ENCODE measurements around the gene SCN9A.
A peak's percentile ranks its signal among the peaks of the same experiment; 100 is the strongest.

SCN9A gene

GRCh38 chr2:166385313-166385712 is 9.6 kb upstream of the SCN9A start (continued):
- TF ChIP-seq ZBTB11 (tag by site-specific recombination; conservative IDR thresholded peaks at IDR 0.05; ENCODE audit: low read depth) (no peak), ZNF704 (tag by site-specific recombination; IDR thresholded peaks at IDR 0.05) (no peak), ZNF423 (tag by site-specific recombination; IDR thresholded peaks at IDR 0.05) (no peak)

DNA sequence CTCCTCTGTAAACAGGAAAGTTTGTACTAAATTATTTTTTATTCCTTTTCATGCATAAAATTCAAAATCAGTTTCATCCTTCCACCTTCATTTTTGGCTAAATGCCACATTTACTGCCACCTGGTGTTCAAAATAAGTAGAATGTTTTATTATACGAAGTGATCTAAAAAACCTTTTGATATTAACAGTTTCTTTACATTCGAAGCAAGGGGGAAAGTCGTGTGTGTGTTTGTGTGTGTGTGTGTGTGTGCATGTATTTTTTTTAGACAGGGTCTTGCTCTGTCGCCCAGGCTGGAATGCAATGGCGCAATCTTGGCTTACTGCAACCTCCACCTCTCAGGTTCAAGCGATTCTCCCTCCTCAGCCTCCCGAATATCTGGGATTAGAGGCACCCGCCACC is 9.0 kb upstream of the SCN9A start:
- no peak overlapping the region for H3K4me3 ChIP-seq (ENCODE audit: low read depth, low read length)

GRCh38 chr2:166382448-166382847 is 6.7 kb upstream of the SCN9A start:
- no peaks in the 10 kb centered on the region for H3K36me3 ChIP-seq (ENCODE audit: control insufficient read depth in 2 of 2, insufficient read depth in 1 of 2, low read length in 2 of 2)
- ChIA-PET CTCF (interaction anchor here (1.5 kb wide), 2 partner anchors 21 to 22 kb away, joined by 3 to 10 read pairs; no protein-coding TSS in a partner anchor), POLR2A (no interaction called here)
- H3K9me3 ChIP-seq (ENCODE audit: control insufficient read depth, insufficient read depth, low read depth, low read length) = no peaks in the 10 kb centered on the region
- H3K4me1 ChIP-seq (ENCODE audit: control insufficient read depth, insufficient read depth, low read length) = no peaks in the 10 kb centered on the region
- H3K27ac ChIP-seq (ENCODE audit: extremely low read depth, low read depth, low read length) = no peak overlapping the region
- TF ChIP-seq ZNF140 (tag by site-specific recombination; IDR thresholded peaks at IDR 0.05) = no peak
- TF ChIP-seq ZIC2 (tag by site-specific recombination; IDR thresholded peaks at IDR 0.05) = peak; percentile 61; the same call in 1 of the 2 replicates
- no peak for TF ChIP-seq ZSCAN30 (tag by site-specific recombination; IDR thresholded peaks at IDR 0.05)
- no peak overlapping the region for H3K4me3 ChIP-seq (ENCODE audit: low read depth, low read length)

More for the DNA sequence above, 9.0 kb upstream of the SCN9A start:
- Histone ChIP-seq H3K27ac (ENCODE audit: extremely low read depth, low read depth, low read length) (no peak overlapping the region), H3K36me3 (ENCODE audit: control insufficient read depth in 2 of 2, insufficient read depth in 1 of 2, low read length in 2 of 2) (no peaks in the 10 kb centered on the region), H3K4me1 (ENCODE audit: control insufficient read depth, insufficient read depth, low read length) (no peaks in the 10 kb centered on the region), H3K9me3 (ENCODE audit: control insufficient read depth, insufficient read depth, low read depth, low read length) (no peaks in the 10 kb centered on the region)
- TF ChIP-seq ZNF292 (tag by site-specific recombination; IDR thresholded peaks at IDR 0.05; ENCODE audit: borderline replicate concordance, low read depth) = no peak
- TF ChIP-seq ZNF654 (tag by site-specific recombination; IDR thresholded peaks at IDR 0.05; ENCODE audit: low read depth) = peak; percentile 25
- TF ChIP-seq ZNF138 (tag by site-specific recombination; IDR thresholded peaks at IDR 0.05; ENCODE audit: borderline replicate concordance) = no peak
- TF ChIP-seq ZNF544 (tag by site-specific recombination; IDR thresholded peaks at IDR 0.05) = no peak
- TF ChIP-seq ZNF701 (tag by site-specific recombination; IDR thresholded peaks at IDR 0.05) = no peak
- peak; percentile 38; the same call in 1 of the 2 replicates for TF ChIP-seq ZNF660 (tag by site-specific recombination; IDR thresholded peaks at IDR 0.05)
- TF ChIP-seq, protein P1, sequence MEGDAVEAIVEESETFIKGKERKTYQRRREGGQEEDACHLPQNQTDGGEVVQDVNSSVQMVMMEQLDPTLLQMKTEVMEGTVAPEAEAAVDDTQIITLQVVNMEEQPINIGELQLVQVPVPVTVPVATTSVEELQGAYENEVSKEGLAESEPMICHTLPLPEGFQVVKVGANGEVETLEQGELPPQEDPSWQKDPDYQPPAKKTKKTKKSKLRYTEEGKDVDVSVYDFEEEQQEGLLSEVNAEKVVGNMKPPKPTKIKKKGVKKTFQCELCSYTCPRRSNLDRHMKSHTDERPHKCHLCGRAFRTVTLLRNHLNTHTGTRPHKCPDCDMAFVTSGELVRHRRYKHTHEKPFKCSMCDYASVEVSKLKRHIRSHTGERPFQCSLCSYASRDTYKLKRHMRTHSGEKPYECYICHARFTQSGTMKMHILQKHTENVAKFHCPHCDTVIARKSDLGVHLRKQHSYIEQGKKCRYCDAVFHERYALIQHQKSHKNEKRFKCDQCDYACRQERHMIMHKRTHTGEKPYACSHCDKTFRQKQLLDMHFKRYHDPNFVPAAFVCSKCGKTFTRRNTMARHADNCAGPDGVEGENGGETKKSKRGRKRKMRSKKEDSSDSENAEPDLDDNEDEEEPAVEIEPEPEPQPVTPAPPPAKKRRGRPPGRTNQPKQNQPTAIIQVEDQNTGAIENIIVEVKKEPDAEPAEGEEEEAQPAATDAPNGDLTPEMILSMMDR (tag by site-specific recombination; IDR thresholded peaks at IDR 0.05) = peak; percentile 36; the same call in 1 of the 2 replicates
- ChIA-PET CTCF (interaction anchor here (0.6 to 2.6 kb wide), 18 partner anchors 8 to 384 kb away, joined by 3 to 21 read pairs (median 4); partner anchors contain the start of gene SCN9A), POLR2A (interaction anchor here (1.6 kb wide), 1 partner anchor 9 kb away, joined by 8 read pairs; the partner anchor contains the start of gene SCN9A)

GRCh38 chr2:166380615-166381014 is 4.9 kb upstream of the SCN9A start:
- H3K36me3 ChIP-seq (ENCODE audit: control insufficient read depth in 2 of 2, insufficient read depth in 1 of 2, low read length in 2 of 2) = no peaks in the 10 kb centered on the region
- TF ChIP-seq ZNF274 (IDR thresholded peaks at IDR 0.05; ENCODE audit: low read length) (no peak), ZNF274 (tag by site-specific recombination; IDR thresholded peaks at IDR 0.05; ENCODE audit: borderline replicate concordance) (no peak)
- no peaks in the 10 kb centered on the region for H3K4me1 ChIP-seq (ENCODE audit: control insufficient read depth, insufficient read depth, low read length)
- H3K4me3 ChIP-seq (ENCODE audit: low read depth, low read length) = no peak overlapping the region
- CTCF ChIA-PET = interaction anchor here (0.6 to 1.8 kb wide), 3 partner anchors 10 to 312 kb away, joined by 3 to 8 read pairs (median 4); no protein-coding TSS in a partner anchor
- H3K27ac ChIP-seq (ENCODE audit: extremely low read depth, low read depth, low read length) = no peak overlapping the region
- no peaks in the 10 kb centered on the region for H3K9me3 ChIP-seq (ENCODE audit: control insufficient read depth, insufficient read depth, low read depth, low read length)
- POLR2A ChIA-PET = no interaction called here
